Measurements from ENCODE around the gene PRDM16. TPM values are rescaled to one million over a fixed set of nuclear protein-coding genes. Genes with fewer than 3 reads are reported as not detected.

Gene PRDM16
- total and polyA plus RNA-seq, 2 of the 4 experiments (the other 2 are of a cell fraction) = 0.02 TPM; not detected in 1

GRCh38 chr1:3122311-3122710 is 53.3 kb downstream of the PRDM16 start:
- no CpG with 5 or more reads among the region's 12 CpGs for WGBS, 2 experiments (ENCODE audit: extremely low coverage in 2 of 2, insufficient read length in 1 of 2)
- POLR2A ChIA-PET (ENCODE audit: unreplicated experiment) = no interaction called here
- Histone ChIP-seq H2BK120ac (ENCODE audit: low read depth, low read length) (no peak overlapping the region), H3K27me3 (ENCODE audit: control insufficient read depth, insufficient read depth, low read length) (no peaks in the 10 kb centered on the region), H2AK9ac (replicated peaks; ENCODE audit: low read depth, low read length, poor library complexity) (no peak overlapping the region), H3K9me3 (ENCODE audit: control insufficient read depth, insufficient read depth, low read length) (peaks cover 27% of the 10 kb centered on the region), H3K18ac (ENCODE audit: low read depth, low read length) (no peak overlapping the region), H3K79me1 (ENCODE audit: low read depth in 1 of 2, low read length in 2 of 2) (no peaks in the 10 kb centered on the region), H3K9me1 (ENCODE audit: insufficient read depth, low read length) (no peaks in the 10 kb centered on the region), H3K4me2 (ENCODE audit: low read depth, low read length) (no peak overlapping the region), H3K36me3 (ENCODE audit: control insufficient read depth, insufficient read depth, low read length) (no peaks in the 10 kb centered on the region), H3K56ac (ENCODE audit: extremely low read depth, insufficient read depth, low read length) (no peak overlapping the region), H4K8ac (ENCODE audit: low read depth in 2 of 2, low read length in 2 of 2) (no peak overlapping the region), H3K27ac (ENCODE audit: insufficient read depth, low read length) (no peak overlapping the region), H4K20me1 (ENCODE audit: insufficient read depth, low read length) (no peaks in the 10 kb centered on the region), H2BK20ac (ENCODE audit: low read depth, low read length) (no peak overlapping the region), H2AFZ (replicated peaks; ENCODE audit: low read length, poor library complexity) (no peak overlapping the region), H3K14ac (replicated peaks; ENCODE audit: low read depth, low read length) (no peak overlapping the region), H3K4ac (ENCODE audit: low read depth, low read length) (no peak overlapping the region), H2BK5ac (ENCODE audit: low read depth, low read length, poor library complexity, severe bottlenecking) (no peak overlapping the region), H2BK15ac (ENCODE audit: low read depth, low read length) (no peak overlapping the region), H4K5ac (ENCODE audit: low read depth, low read length) (no peak overlapping the region), H3K4me3 (ENCODE audit: insufficient read depth, low read depth, low read length) (no peak overlapping the region), H3K9ac (ENCODE audit: low read depth, low read length) (no peak overlapping the region), H4K91ac (ENCODE audit: insufficient read depth, low read depth, low read length) (no peak overlapping the region), H3K4me1 (ENCODE audit: control insufficient read depth, insufficient read depth, low read length) (no peaks in the 10 kb centered on the region), H3K23ac (ENCODE audit: low read depth, low read length) (no peak overlapping the region), H2AK5ac (ENCODE audit: low read depth, low read length) (no peak overlapping the region)
- CTCF ChIA-PET = no interaction called here
- ATAC-seq (ENCODE audit: low read depth) (no peak), DNase-seq (no peak)
- intact Hi-C loops (cut with micrococcal nuclease) (no loop called here), in situ Hi-C loops (cut with MboI; ENCODE audit: low sequenced_read_pairs) (no loop called here), dilution Hi-C loops (cut with HindIII; ENCODE audit: low sequenced_read_pairs, unreplicated experiment) (no loop called here)
- no TSS peak for BruUV-seq (replicated peaks)
- TF ChIP-seq USF2 (IDR thresholded peaks at IDR 0.05; ENCODE audit: low read depth, low read length) (no peak), BHLHE40 (IDR thresholded peaks at IDR 0.05; ENCODE audit: low read depth, low read length) (no peak), ELK1 (IDR thresholded peaks at IDR 0.05; ENCODE audit: borderline replicate concordance, low read depth, low read length) (no peak), MAZ (IDR thresholded peaks at IDR 0.05; ENCODE audit: borderline replicate concordance, low read depth, low read length) (no peak), RCOR1 (IDR thresholded peaks at IDR 0.05; ENCODE audit: insufficient replicate concordance, low read length) (no peak), CEBPB (IDR thresholded peaks at IDR 0.05; ENCODE audit: low read depth, low read length) (no peak), MXI1 (IDR thresholded peaks at IDR 0.05; ENCODE audit: borderline replicate concordance, low read depth, low read length) (no peak), FOS (IDR thresholded peaks at IDR 0.05; ENCODE audit: low read depth, low read length) (no peak), CHD1 (IDR thresholded peaks at IDR 0.05; ENCODE audit: low read depth, low read length) (no peak), RAD21 (IDR thresholded peaks at IDR 0.05; ENCODE audit: low read length) (no peak), SMC3 (IDR thresholded peaks at IDR 0.05; ENCODE audit: low read depth, low read length) (no peak), NFE2L2 (IDR thresholded peaks at IDR 0.05; ENCODE audit: low read depth, low read length) (no peak), CTCF (conservative IDR thresholded peaks at IDR 0.05; ENCODE audit: low read depth, low read length) (no peak), RFX5 (IDR thresholded peaks at IDR 0.05; ENCODE audit: low read depth, low read length) (no peak), POLR2A (IDR thresholded peaks at IDR 0.05; ENCODE audit: low read depth, low read length) (no peak), MAFK (IDR thresholded peaks at IDR 0.05; ENCODE audit: low read depth, low read length) (no peak)
